ENCODE data around the gene PROX2. TPM values are rescaled to one million over a fixed set of nuclear protein-coding genes. Genes with fewer than 3 reads are reported as not detected.

PROX2 gene
- total RNA-seq, 1 donor from 2014 or later, result not detected

DNA sequence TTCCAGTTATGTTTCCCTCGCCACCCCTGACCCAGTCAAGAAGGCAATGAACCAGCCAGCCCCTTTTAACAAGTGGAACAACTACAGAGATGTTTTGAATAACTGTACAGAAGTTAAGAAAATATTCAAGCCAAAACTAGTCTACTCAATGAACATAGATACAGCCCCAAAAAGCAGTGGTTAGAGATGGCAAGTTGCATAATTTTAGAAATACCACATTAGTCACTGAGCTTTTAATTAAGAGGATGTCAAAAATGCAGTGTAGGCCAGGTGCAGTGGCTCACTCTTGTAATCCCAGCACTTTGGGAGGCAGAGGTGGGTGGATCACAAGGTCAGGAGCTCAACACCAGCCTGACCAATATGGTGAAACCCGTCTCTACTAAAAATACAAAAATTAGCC, 27.2 kb downstream of the PROX2 start:
- Mint-ChIP-seq H3K36me3 (no peaks in the 10 kb centered on the region), H3K9me3 (no peaks in the 10 kb centered on the region), H3K27ac (no peak overlapping the region), H3K4me3 (no peak overlapping the region), H3K4me1 (ENCODE audit: unreplicated experiment) (peaks cover 35% of the 10 kb centered on the region), H3K27me3 (no peaks in the 10 kb centered on the region)
- TF ChIP-seq, protein P1, sequence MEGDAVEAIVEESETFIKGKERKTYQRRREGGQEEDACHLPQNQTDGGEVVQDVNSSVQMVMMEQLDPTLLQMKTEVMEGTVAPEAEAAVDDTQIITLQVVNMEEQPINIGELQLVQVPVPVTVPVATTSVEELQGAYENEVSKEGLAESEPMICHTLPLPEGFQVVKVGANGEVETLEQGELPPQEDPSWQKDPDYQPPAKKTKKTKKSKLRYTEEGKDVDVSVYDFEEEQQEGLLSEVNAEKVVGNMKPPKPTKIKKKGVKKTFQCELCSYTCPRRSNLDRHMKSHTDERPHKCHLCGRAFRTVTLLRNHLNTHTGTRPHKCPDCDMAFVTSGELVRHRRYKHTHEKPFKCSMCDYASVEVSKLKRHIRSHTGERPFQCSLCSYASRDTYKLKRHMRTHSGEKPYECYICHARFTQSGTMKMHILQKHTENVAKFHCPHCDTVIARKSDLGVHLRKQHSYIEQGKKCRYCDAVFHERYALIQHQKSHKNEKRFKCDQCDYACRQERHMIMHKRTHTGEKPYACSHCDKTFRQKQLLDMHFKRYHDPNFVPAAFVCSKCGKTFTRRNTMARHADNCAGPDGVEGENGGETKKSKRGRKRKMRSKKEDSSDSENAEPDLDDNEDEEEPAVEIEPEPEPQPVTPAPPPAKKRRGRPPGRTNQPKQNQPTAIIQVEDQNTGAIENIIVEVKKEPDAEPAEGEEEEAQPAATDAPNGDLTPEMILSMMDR (conservative IDR thresholded peaks at IDR 0.05), result no peak
- no peak for DNase-seq (ENCODE audit: extremely low spot score, unreplicated experiment)

DNA sequence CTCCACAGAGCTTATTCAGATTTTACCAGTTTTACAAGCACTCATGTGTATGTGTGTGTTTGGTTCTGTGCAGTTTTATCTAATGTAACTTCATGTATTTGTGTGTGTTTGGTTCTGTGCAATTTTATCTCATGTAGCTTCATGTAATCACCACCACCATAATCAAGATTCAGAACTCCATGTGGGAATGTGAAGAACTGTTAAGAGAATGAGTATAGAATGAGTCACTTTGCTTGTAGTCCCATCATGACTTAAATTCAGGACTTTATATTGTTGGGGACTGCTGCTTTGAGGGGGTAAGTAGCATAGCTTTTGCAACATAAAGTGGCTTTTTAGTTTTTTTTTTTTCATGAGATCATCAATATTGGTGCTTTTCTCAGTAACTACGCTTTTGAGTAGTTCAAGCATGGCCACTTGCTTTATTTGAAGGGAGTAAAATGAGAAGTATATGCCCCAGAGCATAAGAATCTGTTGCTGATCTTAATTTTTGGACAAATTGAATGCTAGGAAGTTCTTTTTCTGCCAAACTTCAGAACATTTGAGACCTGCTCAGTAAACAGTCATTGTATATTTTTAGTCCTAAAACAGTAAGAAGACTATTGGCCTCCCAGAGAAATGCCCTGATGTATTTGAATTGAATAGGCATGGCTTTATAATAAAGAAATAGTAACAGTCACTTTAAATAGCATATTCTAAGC, 28.8 kb downstream of the PROX2 start:
- no peaks in the 10 kb centered on the region for H3K9me3 Mint-ChIP-seq
- DNase-seq (ENCODE audit: extremely low spot score, unreplicated experiment), result no peak
- no peak overlapping the region for H3K27ac Mint-ChIP-seq
- H3K36me3 Mint-ChIP-seq, result no peaks in the 10 kb centered on the region
- H3K4me3 Mint-ChIP-seq, result no peak overlapping the region
- peaks cover 34% of the 10 kb centered on the region for H3K4me1 Mint-ChIP-seq (ENCODE audit: unreplicated experiment)
- H3K27me3 Mint-ChIP-seq, result no peaks in the 10 kb centered on the region
- TF ChIP-seq, protein P1 (conservative IDR thresholded peaks at IDR 0.05), result no peak

DNA sequence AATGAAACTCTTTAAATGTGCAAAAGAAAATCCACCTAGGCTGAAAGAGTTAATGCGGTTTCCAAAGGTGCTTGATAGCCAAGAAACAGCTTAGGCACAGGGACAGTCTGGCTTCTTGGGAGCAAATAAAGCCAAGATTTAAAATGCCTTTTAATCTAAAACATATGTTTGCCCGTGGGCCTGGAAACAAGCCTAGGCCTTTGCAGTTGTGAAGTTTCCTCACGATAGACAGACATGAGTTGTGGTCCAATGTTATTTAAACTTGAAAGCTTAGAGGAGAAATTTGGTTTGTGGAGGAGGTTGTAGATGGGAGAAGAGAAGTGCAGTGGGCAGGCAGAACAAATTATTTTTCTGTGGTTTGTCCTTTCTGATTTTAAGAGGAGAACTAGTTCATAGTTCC, 29.8 kb downstream of the PROX2 start:
- H3K4me3 Mint-ChIP-seq, result peak overlapping the region; percentile 46
- DNase-seq (ENCODE audit: extremely low spot score, unreplicated experiment), result no peak
- H3K27me3 Mint-ChIP-seq, result no peaks in the 10 kb centered on the region
- TF ChIP-seq, protein P1 (conservative IDR thresholded peaks at IDR 0.05), result no peak
- peaks cover 34% of the 10 kb centered on the region for H3K4me1 Mint-ChIP-seq (ENCODE audit: unreplicated experiment)
- H3K36me3 Mint-ChIP-seq, result no peaks in the 10 kb centered on the region
- H3K9me3 Mint-ChIP-seq, result no peaks in the 10 kb centered on the region
- H3K27ac Mint-ChIP-seq, result peak overlapping the region; percentile 1

DNA sequence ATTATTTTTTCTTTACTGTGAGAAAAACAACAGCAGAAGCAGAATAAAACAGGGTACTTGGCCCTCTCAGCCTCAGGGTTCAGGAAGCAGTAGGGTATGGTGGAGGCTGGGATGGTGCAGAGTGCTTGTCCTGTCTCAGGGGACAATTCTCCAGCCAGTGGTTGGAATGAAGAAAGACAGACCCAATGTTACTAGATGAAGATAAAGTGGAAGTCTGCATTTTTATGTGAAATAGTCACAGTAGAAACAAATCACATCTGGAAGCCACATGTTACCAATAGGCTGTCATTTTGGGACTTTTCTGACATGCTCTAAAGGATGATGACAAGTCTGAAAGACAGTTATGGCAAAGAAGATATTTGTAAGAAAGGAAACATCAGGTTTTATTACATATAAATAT, 32.3 kb downstream of the PROX2 start:
- peaks cover 6% of the 10 kb centered on the region for H3K36me3 Mint-ChIP-seq
- H3K9me3 Mint-ChIP-seq, result no peaks in the 10 kb centered on the region
- peak overlapping the region; percentile 27 for H3K27ac Mint-ChIP-seq
- DNase-seq (ENCODE audit: extremely low spot score, unreplicated experiment), result no peak
- no peaks in the 10 kb centered on the region for H3K27me3 Mint-ChIP-seq
- no peak overlapping the region for H3K4me3 Mint-ChIP-seq
- TF ChIP-seq, protein P1 (conservative IDR thresholded peaks at IDR 0.05), result no peak
- H3K4me1 Mint-ChIP-seq (ENCODE audit: unreplicated experiment), result peaks cover 34% of the 10 kb centered on the region

DNA sequence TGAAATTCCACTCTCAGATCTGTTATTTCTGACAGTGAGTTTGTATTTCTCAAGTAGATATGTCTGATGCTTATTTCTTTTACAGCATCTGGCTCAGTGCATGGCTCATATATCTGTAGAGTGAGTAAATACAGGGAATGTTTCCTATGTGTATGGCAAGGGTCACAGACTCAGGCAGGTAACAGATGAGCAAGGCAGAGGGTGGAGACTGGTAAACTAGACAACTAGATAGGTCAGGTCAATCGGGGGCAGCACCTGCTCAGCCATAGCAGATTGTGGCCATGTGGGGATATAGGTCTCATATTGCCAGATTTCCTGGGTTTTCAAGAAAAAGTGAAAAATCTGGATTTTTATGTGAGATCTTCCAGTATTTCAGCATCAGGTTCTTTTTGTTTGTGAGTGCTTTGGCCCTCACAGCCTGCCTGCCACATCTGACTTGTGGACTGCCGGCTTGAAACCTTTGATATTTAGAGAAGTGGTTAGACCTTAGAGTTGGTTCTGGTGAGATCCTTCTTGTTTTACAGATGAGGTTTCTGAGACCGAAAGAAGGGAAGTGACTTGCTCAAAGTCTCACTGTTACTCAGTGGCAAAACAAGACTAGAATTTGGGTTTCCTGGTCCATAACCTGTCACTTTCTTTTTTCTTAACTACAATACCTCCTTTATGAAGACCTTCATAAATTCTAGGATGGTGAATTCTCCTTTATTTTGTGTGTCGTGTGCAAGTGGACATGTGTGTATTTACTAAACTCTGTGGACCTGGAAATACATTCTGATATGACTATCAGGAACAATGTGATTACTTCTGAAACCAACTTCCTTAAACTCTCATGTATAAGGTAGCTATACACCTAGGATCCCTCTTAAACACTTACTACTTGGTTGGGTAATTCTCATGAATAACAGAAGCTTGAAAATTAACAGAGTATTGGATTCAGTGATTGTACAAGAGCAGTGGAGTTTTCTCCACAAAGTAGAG, 34.4 kb downstream of the PROX2 start:
- TF ChIP-seq, protein P1 (conservative IDR thresholded peaks at IDR 0.05), result no peak
- H3K36me3 Mint-ChIP-seq, result peaks cover 6% of the 10 kb centered on the region
- H3K4me1 Mint-ChIP-seq (ENCODE audit: unreplicated experiment), result peaks cover 28% of the 10 kb centered on the region
- H3K4me3 Mint-ChIP-seq, result no peak overlapping the region
- no peaks in the 10 kb centered on the region for H3K27me3 Mint-ChIP-seq
- H3K27ac Mint-ChIP-seq, result no peak overlapping the region
- no peaks in the 10 kb centered on the region for H3K9me3 Mint-ChIP-seq
- DNase-seq (ENCODE audit: extremely low spot score, unreplicated experiment), result no peak

Measured in type B pancreatic cell (in vitro differentiated cells).